Activated CD8-positive, alpha-beta memory T cell treated with anti-CD3 and anti-CD28 coated beads, Interleukin-2, amount 50 U/mL, for 48 hours (primary cell): Measurements from ENCODE around the gene C1orf50.
A peak's percentile ranks its signal among the peaks of the same experiment; 100 is the strongest.

ENCODE experiments used
- DNase-seq: peaks from one replicate; pipeline ENCODE4 v3.0.0-alpha.2; 2020

C1orf50 gene

DNA sequence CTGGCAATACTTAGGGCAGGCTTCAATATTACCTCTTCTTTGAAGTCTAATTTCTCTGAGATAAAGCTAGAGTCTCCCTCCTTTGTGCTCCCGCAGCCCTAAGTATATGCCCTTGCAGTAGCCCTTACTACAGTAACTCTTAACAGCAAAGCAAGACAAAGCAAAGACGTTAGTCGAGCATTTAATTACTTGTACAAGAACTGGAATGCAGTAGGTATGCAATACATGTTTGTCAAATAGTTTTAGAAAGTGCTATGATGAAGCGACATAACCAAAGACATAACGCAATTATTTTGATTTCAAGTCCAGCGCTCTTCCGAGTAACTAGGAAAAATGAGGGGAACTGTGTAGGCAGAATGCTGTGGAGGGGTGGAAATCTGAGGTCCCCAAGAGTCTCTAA lies 1.8 kb upstream of the C1orf50 start:
- no peak for DNase-seq

DNA sequence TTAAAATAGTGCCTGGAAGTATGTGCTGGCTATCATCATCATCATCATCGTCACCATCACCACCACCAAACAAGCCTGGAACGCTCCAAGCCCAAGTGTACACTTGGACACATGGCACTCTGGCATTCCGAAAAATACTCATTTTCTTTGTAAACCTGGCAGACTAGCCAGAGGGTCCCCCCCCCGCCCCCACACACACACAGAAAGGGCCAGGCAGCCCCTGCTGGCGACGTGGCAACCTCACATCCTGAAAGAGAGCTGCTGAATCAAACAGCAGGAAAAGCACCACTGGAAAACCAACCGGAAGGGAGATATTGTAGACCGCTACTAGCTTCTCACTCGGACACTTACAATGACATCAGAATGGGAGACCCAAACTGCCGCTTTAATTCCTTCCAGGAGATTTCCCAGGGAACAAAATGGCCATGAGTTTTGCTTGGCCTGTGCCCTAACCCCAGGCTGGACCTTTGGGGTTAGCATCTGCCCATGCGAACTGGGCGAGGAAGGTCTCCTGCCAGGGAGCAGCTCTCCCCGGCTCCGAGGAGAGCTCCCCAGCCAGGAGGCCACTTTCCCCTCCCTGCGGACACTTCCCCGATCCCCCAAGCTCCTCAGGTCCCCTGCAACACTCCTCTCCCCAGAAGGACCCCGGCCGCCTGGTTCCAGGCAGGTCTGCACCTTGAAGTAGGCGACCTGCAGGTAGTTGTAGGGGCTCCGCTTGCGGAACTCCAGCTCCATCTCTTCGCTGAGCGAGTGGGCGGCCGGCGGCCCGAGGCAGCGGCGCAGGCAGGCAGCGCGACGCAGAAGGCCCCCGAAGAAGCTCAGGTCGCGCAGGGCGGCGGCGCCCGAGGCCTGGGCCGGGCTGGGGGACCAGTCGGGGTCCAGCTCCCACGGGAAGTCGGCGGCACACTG lies 963 bp upstream of the C1orf50 start:
- DNase-seq = no peak

DNA sequence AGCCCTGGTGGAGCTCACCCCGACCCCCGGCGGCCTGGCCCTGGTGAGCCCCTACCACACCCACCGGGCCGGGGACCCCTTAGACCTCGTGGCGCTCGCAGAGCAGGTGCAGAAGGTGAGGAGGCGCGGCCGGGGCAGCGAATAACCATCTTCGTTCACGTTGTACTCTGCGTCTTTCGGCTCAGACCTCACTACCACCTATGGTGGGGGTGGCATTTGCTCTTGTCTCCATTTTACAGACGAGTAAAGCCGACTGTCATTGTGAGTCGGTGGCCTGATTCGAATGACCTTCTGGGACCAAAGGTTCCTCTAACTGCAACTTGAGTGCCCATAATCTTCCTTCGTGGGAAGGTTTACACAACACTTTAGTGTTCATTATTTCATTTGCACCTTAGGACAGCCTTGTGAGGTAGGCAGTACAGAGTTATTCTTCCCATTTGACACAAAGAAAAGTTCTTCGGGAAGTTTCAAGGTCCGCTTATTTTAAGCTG lies 506 bp downstream of the C1orf50 start:
- DNase-seq = no peak

DNA sequence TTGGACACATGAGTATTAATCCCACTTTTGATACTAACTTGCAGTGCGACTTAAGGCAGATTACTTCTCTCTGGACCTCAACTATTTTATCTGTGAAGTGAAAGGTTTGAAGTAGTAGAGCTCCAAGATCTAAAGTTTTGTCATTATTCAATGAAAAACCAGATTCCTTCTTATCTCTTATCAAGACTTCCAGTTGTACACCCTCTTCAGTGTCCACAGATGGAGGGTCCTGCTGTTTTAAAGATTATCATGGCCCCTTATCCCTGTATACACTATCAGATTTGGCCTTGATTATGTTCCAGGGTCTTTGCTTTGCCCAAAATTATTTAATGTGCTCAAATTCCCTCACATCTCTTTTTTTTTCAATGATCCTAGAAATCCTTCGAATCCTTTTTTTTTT lies 1.1 kb downstream of the C1orf50 start:
- DNase-seq = no peak

- DNase-seq = no peak
Observed at GRCh38 chr1:42769811-42770210, 2.8 kb downstream of the C1orf50 start.

GRCh38 chr1:42773420-42773819 lies 6.4 kb downstream of the C1orf50 start:
- no peak for DNase-seq

DNA sequence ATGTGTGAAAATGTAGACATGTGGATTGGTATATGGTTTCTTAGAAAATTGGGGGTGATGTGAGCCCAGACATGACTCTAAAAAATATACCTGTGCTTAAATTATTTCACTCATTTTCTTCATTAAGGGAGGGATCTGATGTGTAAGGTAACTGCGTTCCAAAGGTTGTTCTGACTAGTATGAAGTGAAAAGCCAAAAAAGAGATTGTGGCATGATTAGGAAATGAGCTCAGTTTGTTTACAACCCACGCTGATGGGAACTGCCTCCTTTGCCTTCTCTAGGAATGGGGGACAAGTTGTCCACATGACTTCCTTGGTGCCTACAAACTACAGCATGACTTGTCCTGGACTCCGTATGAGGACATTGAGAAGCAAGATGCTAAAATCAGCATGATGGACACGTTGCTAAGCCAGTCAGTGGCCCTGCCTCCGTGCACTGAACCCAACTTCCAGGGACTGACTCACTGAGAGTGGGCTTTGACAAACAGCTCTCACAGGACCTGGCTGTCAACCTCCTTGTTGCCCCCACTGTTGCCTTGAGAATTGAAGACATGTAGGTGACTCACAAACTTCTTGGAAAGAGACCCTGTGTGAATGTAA lies 8.0 kb downstream of the C1orf50 start:
- no peak for DNase-seq

GRCh38 chr1:42776502-42776901 lies 9.5 kb downstream of the C1orf50 start:
- DNase-seq = no peak

- DNase-seq = no peak
Observed at GRCh38 chr1:42777852-42778251, 10.8 kb downstream of the C1orf50 start.

DNA sequence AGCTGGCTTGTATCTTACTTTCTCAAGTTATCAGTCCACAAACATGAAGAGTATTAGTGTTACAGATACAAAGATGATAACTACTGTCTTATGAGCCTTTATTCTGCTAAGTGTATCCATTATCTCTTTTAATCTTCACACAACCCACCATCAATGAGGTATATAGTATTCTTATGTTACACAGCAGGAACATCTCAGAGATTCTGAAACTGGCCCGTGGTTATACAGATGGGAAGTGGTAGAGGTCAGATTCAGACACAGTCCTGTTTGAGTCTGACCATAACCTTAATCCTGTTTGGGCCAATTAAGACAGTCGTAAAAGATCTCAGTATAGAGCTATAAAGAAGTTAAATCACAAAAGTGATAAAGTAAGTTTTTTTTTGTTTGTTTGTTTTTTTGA lies 12.7 kb downstream of the C1orf50 start:
- DNase-seq = no peak

DNA sequence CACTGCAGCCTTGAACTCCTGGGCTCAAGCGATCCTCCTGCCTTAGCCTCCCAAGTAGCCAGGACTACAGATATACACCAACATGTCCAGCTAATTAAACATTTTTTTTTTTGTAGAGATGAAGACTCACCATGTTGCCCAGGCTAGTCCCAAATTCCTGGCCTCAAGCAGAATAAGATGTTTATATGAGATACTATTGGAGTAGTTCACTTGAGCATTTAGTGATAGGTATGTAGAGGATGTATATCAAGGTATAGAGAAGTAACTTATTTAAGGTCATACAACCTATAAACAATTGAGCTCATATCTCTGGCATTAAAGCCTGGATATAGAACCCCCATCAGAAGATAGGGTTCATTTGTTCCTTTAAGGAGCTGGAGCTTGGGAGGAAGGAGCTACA lies 13.1 kb downstream of the C1orf50 start:
- DNase-seq = no peak

DNA sequence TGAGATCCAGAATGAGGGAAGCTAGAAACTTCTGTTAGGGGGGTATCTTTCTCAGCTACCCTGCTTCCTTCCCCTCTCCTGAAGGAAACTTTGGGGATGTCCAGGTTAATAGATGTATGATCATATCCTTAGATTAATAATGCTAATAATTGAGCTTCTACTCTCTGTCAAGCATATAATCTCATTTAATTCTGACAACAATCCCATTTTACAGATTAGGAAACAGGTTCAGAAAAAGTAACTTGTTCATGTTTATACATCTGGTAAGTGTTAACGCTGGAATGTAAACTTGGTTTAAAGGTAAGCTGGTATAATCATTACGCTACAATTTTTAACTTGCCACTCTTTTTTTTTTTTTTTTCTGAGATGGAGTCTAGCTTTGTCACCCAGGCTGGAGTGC lies 16.0 kb downstream of the C1orf50 start:
- no peak for DNase-seq

DNA sequence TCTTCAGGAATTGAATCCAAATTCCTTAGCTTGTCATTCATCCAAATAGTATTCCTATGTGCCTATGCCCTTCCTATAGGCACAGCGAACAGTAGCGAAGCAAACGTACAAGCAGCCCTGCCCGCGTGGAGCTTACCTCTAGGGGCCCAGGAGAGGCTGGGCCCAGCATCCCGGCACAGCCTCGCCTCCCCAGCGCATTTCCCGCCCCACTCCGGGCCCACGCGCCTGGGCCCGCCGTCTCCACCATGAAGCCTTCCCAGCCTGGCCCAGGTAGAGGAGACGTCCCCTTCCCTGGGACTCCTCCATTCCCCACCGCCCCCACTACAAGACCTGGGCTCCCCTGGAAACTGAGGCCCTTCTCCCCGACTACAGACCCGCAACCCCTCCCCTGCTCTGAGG lies 17.5 kb downstream of the C1orf50 start:
- no peak for DNase-seq

DNA sequence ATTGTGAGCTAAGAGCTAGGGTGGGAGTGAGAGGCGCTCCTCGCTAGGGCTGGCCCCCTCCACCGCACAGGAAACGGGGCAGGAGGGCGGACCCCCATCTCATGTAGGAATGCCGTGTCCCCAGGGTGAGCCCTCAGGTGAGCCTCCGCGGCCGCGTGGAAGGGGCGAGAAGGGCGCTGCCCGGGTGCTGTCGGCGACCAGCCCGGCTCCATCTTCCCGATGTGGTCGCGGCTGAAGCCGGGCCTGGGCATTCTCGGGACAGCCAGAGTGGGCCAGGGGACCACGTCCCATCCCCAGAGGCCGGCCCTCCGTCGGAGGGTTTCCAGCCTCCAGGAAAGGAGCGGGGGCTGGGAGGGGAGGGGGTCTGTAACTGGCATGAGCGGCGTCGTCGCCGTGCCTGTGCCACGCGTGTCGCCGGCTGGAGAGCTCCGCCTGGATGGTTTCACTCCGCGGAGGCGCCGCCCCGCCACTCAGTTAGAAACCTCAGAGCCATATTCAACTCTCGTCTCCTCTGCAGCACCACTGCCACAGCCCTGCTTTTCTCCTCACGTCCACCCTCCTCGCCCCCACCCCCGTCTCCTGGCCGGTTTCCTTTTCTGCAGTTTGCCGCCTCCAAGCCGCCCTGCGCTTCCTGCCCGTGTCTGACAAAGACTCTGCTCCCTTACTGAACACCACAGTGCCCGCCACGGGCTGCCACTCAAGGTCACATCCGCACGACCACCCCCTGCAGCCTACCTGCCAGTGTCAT lies 18.1 kb downstream of the C1orf50 start, which contains the start of gene TMEM269:
Gene TMEM269, plus strand, starts transcription at position 46 of the 748 bp plus-strand sequence. CDS start 4,903 bp downstream, outside the sequence.
- DNase-seq = peak; percentile 69

DNA sequence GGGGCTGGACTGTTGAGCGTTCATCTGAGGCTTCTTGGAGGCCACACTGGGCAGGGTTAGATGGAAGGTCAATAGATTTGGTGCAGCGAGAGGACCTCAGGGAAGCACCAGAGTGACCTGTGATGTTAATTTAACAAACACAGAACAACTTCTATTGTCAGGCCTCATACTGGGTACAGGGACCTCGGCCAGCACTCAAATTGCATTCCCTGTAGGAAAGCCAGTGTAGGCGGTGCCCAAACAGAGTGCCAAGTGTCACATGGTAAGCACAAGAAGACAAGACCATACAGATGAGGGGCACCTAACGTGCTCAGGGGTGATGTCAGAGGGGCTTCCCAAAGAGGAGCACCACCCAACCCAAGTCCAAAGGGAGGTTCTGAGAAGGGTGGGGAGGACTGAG lies 19.0 kb downstream of the C1orf50 start:
- DNase-seq = no peak

DNA sequence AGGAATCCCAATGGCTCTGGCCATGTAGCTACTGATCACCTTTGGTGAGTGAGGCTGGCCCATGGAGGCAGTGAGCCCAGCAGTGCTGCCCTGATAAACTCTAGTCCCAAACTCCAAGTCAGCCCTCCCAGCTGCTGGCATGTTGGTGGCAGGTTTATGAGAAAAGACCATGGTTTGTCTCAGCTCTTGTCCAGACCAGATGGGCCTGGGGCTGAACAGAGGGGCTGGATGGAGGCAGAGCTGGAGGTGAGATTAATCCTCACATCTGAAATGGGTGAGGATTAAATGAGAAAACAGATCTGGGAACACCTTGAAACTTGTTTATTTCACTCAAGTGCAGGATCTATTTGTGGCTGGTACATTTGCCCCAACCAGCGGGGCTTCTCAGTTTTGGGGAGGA lies 21.0 kb downstream of the C1orf50 start:
- no peak for DNase-seq

DNA sequence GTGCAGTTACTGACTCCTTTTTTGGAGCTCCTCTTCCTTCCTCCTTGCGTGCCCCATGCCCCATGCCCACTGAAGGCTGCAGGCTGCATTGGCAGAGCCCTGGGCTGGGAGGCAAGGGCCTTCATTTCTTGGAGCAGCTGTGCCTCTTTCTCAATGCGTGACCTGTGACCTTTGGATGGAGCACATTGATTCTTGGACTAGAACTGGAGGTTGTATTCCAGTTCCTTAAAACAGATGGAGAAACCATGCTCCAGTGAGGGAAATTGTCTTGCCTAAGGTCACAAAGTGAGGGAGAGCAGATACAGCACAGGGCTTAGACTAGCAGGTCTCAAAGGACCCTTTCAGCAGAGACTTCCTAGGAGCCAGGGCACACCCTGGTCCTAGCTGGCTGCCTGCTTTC lies 26.8 kb downstream of the C1orf50 start:
- DNase-seq = no peak

GRCh38 chr1:42797414-42797813 lies 30.4 kb downstream of the C1orf50 start:
- DNase-seq = no peak

DNA sequence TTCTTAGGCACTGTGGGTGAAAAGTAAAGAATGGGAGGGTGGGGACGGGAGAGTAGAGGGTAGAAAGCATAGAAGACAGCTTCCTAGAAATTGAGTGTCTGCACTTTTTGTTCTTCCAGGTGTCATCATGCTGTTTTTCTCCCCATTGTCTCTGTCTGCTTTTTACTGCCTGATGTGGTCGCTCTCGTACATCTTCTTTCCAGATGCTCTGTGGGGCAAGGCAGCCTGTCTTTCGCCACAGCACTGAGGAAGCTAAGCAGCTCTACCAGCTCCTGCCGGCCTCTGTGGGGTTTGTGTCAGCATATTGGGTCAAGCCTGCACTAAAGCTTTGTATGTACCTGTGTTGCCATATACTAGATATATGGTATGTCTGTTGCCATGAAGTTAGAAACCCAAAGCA lies 30.9 kb downstream of the C1orf50 start:
- no peak for DNase-seq

- DNase-seq = no peak
Observed at GRCh38 chr1:42801832-42802473, 34.9 kb downstream of the C1orf50 start.

DNA sequence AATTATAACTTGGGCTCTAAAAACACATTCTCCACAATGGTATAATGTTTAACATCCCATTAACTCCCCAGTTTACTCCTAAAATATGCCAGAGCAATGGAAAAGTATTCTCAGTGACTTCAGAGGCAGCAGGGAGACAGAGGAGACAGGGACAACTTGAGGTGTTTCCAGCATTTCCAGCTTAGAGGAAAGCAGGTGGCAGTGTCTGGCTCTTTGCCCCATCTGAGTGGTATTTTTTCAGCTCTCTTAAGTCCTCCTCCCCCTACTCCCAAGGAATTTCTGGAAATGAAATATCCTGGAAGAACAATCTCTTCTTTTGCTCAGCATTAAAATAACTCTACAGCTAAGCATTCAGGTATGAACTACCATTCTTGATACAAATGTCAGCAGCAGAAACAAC lies 39.1 kb downstream of the C1orf50 start:
- DNase-seq = no peak

GRCh38 chr1:42806593-42806992 lies 39.5 kb downstream of the C1orf50 start:
- no peak for DNase-seq

DNA sequence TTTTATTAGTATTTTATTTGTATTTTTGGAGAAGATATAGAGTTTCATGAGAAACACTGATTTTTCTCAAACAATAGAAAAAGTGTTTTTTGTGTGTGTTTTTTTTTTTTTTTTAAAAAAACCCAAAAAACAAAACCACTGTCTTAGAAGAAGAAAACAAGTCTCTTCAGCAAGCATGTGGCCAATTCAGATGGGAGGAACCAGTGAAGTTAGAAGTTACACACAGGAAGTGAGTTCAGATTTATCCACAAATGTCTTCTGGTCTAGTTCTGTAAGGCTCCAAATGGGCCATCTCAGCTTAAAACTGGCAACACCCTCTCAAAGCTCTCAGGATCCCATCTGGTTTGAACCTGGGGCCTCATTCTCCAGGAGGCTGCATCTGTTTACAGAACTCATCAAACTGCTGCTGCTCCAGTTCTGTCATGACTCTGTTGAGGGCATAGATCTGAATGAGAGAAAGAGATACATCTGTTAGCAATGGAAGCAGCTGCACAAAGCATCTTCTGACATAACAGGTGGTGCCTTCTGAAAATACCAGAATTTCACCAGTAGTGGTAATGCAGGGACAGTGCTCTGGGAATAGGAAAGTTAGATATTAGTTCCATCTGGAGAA lies 40.1 kb downstream of the C1orf50 start:
- DNase-seq = no peak
